Measurements from ENCODE around the gene ARHGAP5. TPM values are rescaled to one million over a fixed set of nuclear protein-coding genes. Genes with fewer than 3 reads are reported as not detected.

The ARHGAP5 gene
- total RNA-seq, 1 donor from 2014 or later: 429 TPM

DNA sequence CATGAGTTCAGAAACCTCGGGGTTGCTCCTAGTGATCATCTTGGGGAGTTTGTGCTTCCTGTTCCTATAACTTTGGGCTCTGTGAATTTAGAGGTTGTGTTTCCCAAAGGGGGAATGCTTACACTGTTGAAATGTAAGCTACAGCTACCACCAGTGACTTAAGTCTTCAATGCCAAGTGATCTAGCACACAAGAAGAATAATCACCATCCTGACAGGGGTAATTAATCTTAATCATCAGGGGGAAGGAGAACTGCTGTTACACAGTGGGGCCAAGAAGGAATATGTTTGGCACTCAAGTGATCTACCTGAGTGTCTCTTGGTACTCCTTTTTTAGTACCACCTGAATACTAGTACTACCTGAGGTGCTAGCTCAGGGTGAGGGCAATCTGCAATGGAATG is 89.8 kb downstream of the ARHGAP5 start:
- FAIRE-seq: no peak
- DNase-seq (ENCODE audit: low spot score in 2 of 2): no peak

DNA sequence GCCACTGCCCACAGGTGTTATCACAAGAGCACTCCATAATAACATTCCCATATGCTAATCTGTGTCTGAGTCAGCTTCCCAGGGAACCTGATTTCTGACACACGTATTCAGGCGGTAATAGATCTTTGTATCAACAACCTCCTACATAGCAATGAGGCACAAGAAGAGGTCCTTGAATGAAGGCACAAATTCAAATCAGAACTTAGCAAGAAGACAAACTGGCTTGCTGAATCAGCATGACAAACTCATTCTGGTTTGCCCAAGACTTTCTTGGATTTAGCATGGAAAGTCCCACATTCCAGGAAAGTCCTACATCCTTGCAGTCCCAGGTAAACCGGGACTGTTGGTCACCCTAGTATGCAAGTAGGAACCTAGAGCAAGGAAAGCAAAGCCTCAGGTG is 90.8 kb downstream of the ARHGAP5 start:
- FAIRE-seq (no peak), DNase-seq (ENCODE audit: low spot score in 2 of 2) (no peak)

DNA sequence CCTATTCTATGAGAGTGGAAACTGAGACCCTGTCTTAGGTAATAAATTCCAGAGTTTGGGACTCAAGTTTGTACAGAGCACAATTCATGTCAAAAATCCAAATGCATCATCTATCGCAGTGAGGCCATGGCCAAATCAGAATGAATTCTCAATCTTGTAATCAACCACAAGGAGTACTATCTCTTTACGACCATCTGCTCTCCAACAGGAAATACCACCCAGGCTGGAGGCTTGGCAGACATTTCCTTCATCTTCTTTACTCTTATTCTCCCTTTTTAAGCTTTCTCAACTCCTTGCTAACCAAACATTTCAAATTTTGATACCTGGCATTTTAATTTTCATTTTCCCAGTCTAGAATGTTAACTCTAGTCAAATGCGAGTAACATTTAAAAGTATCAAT is 92.1 kb downstream of the ARHGAP5 start:
- no peak for FAIRE-seq
- no peak for DNase-seq (ENCODE audit: low spot score in 2 of 2)

DNA sequence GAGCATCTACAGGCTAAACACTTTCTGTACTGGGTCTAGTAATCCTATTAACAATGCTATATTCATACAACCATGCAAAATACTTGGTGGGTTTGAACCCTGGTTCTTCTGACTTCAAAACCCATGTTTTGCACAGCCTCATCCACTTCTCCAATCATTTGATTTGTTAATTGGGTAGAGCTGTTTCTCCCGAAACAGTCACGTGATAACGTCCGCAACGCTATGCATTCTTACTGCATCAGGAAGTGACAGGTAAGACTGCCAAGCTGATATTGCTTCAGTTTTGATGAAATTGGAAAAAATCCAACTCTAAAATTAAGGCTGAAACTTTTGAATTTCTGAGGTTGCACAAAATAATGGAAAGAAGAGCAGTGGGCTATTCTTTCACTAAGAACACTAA is 94.4 kb downstream of the ARHGAP5 start:
- no peak for FAIRE-seq

DNA sequence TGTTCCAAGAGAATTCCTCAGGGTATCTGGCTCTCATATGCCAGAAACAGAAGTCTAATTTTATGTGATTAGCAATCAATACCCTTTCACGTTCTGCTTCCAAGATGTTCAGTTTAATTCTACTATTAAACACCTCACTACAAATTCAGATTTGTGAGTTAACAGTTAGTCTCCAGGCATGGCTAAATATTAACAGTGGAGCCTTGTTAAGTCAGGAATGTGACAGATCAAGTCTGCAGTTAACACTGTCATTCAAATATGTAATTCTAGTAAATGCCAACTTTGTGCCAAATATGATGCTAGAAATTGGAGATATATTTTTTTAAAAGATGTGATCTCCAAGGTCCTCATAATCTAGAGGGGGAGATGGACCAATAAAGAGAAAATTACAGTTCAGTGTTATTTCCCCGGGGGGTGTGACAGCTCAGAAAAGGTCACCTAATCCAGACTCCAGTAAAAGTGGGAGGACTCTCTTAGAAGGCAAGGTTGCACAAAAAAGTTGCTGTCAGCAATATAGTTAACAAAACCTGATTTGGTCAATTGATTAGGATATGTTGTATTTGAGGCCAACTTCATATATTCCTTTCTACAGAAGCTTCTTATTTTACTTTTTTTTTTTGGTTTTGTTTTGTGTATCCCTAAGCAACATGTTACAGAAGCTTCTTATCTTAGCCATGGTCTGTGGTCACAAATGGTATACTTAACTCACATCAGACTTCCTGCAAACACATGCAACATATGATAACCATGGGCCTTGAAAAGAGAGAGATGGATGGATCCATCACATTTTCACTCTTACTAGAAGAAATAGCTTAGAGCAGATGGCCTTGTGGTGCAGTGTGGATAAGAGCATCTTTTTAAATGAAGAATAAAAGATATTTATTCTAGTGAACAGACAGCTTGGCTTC is 106.3 kb downstream of the ARHGAP5 start:
- DNase-seq (ENCODE audit: low spot score in 2 of 2) (no peak), FAIRE-seq (no peak)

More for the DNA sequence above, 94.4 kb downstream of the ARHGAP5 start:
- no peak for DNase-seq (ENCODE audit: low spot score in 2 of 2)

DNA sequence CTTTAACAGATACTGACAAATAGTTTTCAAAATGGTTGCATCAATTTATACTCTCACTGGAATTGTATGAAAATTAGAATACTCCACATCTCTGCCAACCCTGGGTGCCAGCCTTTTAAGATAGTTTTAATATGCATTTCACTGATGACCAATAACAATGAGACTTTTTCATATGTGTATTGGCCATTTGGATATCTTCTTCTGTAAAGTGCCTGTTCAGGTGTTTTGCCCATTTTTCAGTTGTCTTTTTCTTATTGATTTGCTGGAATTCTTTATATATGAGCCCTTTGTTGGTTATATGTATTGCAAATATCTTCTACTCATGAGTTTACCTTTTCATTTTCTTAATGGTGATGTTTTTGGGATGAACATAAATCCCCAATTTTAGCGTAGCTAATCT is 108.0 kb downstream of the ARHGAP5 start:
- FAIRE-seq: no peak
- DNase-seq (ENCODE audit: low spot score in 2 of 2): no peak

DNA sequence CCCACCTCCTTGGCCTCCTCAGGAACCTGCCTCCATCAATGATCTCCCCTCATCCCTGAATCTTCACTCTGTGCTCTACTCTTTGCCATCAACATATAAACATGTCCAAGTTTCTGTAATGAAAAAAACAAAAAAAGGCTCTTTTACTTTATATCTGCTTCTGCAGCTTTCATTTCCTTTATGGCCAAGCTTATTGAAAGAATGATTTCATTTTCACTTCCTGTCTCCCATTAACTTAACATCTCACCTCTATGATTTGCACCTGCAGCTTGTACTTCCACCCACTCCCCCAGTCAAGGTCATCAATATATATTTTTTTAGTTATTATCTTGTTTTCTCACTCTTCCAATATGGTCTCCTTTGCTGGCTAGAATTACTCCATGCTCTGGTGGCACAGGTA is 109.1 kb downstream of the ARHGAP5 start:
- FAIRE-seq (no peak), DNase-seq (ENCODE audit: low spot score in 2 of 2) (no peak)

DNA sequence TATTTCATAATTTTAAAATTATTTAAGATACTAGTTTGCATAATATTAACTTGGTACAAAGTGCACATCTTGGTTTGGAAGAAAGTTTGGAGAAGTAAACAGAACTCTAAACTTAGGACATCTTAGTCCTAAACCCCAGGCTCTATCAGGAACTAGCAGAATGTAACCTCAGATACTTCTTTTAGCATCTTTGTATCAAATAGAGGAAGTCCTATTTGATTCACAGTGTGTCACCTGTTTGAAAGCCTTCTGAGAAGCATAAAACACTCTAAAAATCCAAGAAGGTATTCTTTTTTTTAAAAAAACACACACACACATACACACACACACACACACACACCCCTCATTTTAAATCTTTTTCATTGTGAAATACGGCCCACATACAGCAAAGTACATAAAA is 112.7 kb downstream of the ARHGAP5 start:
- DNase-seq (ENCODE audit: low spot score in 2 of 2) (no peak), FAIRE-seq (no peak)

DNA sequence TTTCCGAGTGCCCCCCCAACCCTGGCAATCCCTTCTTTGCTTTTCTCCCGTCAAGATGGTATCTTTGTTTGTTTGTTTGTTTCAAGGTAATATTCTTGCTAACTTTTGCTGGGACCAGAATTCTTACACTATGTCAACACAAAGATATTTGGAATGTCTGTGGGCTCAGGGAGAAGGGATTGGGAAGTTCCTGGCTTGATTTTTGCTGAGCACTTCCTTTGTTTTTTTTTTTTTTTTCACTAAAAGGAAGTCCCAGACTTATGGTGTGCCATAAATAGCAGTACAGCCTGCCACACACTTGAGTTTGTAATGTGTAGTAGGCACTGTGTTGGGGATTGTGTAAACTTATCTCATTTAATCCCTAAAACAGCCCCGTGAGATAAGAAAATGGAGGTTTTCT is 113.6 kb downstream of the ARHGAP5 start:
- no peak for FAIRE-seq
- DNase-seq (ENCODE audit: low spot score in 2 of 2): no peak

DNA sequence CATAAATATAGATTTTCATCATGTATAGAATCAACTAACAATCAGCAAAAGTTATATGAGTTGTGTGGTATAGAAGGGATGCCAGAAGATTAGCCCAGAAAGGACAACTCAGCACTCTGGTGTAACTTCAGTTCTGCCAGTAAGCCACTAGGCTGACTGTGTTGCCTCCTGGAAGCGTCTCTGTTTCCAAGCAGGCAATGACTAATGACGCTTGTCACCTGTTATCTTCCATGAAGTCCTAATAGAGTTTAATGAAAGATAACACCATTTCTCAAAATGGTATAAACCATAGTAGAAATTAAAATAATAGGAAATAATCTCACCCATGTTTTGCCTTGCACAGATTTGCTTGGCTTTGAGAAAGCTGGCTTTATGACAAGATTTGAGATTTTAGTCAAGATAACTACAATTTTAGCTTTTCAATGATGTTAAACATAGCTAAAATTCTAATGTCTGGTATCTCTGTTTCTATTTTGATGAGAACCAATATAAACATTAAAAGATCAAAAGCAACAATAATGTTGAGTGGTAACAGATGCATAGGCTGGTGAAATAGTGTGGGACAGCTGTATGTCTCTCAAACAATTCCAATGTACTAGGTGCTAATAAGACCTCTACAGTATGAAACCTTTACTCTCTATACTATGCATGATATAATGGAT is 115.7 kb downstream of the ARHGAP5 start:
- no peak for DNase-seq (ENCODE audit: low spot score in 2 of 2)
- FAIRE-seq: no peak

DNA sequence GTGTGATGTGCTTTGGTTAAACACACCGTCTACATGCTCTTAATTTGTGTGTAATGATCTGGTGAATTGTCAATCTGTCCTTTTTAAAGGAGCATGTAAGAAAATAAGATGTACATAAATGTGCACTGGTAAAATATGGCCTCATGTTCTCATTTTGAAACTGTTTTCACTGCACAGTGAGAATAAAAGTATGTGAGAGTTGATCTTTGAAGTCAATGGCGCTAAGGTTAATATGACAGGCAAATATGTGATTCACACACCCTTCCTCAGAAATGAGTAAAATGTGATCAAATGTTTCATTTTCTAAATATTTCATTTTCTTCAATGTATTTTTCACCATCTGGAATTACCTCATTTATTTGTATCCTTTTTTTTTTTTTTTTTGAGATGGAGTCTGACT is 116.4 kb downstream of the ARHGAP5 start:
- FAIRE-seq (no peak), DNase-seq (ENCODE audit: low spot score in 2 of 2) (no peak)

DNA sequence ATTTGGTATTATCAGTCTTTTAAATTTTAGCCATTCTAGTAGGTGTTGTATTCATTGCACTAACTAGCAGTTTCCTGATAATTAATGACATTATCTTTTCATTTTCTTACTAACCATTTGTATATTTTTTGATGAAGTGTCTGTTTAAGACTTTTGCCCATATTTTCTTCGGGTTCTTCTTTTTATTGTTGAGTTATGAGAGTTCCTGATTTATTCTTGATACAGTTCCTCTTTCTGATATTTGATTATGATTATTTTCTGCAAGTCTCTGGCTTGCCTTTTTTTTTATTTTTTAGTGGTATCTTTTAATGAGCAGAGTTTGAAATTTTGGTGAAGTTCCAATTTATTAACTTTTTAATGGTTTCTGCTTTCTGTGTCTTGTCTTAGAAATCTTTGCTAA is 118.5 kb downstream of the ARHGAP5 start:
- FAIRE-seq: no peak
- no peak for DNase-seq (ENCODE audit: low spot score in 2 of 2)

DNA sequence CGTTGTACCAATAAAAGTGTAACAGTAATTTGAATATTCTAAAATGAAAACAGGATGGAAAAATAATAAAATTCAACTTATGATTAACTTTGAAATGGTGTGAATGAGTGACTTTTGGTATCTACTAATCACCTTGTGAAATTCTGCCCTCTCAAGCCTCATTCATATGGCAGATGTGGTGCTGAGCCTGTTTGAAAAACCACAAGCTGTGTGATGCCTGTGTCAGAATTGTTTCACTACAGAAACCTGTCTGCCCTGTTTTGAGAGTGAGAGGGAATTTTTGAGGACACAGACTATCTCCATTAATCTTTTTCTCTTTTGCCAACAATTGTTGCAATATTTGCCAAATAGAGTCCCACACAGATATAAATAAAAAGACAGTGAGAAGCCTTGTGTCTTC is 120.8 kb downstream of the ARHGAP5 start:
- DNase-seq (ENCODE audit: low spot score in 2 of 2) (no peak), FAIRE-seq (no peak)

DNA sequence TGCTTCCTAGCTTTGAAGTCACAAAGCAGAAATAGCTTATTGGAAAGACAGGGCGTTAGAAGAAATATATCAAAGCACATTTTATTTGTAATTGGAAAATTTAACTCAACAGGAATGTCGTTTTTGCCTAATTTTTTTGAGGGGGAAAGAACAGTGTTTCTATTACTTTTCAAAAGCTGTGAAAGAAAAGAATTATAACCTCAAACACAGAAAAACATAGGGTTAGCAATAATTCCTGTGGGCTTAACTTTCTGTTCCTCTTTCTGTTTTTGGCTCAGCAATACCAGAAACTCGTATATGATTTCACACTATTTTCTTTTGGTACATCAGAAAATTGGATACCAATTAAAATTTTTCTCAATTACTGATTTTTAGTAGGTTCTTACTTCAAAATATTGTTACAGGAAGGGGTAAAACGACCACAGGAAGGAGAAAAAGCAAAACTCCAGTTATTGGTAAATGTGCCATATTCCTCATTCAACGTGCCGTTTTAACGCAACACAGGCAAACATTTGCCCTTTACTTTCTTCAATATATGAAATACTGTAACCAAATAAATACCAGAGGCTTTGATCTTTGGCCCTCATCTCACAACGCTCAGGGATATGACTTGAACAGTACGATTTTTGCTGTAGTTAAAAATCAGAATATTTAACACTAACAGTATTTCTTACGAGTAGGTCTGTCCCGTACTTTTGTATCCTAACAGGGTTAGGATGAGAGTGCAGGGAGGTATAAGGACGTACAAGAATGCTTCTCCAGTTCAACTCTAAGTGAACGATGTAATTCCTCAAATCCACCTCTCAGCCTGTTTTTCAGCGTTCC is 123.5 kb downstream of the ARHGAP5 start:
- no peak for DNase-seq (ENCODE audit: low spot score in 2 of 2)
- FAIRE-seq: no peak

DNA sequence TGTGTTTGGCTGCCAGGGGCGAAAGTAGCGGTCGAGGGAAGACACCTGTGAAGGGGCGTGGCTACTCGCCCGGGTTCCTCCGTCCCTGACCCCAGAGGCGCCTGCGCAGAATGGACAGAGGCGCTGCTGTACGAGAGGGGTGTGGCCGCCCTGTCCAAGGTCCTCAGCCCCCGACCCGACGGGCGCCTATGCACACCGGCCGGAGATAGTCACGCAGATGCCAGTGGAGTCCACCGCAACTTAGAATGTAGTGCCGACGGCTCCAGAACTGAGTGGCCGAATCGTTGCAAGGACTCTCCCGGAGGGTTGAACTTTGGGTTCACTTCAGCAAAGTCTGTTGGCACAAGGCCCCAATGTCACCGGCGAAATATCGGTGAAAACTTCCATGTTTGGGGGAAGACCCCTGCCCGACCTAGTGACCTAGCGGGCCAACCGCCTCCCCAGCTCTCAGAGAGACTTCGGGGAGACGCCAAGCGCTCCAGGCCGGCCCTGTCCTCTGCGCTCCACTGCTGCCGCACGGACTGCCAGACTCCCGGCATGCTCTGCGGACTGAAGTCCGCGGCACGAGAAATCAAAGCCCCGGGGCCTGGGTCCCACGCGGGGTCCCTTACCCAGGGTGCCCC is 124.2 kb downstream of the ARHGAP5 start:
- DNase-seq (ENCODE audit: low spot score in 2 of 2): no peak
- FAIRE-seq: no peak

DNA sequence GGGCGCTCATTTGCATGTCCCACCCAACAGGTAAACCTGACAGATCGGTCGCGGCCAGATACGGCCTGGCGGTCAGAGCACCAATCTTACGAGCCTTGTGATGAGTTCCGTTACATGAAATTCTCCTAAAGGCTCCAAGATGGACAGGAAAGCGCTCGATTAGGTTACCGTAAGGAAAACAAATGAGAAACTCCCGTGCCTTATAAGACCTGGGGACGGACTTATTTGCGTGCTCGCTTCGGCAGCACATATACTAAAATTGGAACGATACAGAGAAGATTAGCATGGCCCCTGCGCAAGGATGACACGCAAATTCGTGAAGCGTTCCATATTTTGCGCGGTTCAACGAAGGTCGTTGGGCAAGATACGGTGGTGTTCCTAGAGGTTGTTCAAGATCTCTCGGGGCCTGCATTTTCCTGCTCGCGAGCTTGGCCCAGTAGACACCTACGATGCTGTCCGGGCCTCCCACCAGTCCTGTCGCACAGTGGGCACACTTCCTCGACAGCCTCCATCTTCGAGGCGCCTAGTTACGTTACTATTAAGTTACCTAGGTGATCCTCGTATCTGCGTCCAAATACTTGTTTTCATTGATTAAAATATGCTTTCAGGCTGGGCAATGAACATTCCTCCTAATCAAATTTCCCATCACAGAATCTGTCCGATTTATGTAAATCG is 124.8 kb downstream of the ARHGAP5 start, which contains the start of gene RNU6-7:
RNU6-7 (plus strand) TSS at position 230 of the 675 bp plus-strand sequence.
- no peak for FAIRE-seq

DNA sequence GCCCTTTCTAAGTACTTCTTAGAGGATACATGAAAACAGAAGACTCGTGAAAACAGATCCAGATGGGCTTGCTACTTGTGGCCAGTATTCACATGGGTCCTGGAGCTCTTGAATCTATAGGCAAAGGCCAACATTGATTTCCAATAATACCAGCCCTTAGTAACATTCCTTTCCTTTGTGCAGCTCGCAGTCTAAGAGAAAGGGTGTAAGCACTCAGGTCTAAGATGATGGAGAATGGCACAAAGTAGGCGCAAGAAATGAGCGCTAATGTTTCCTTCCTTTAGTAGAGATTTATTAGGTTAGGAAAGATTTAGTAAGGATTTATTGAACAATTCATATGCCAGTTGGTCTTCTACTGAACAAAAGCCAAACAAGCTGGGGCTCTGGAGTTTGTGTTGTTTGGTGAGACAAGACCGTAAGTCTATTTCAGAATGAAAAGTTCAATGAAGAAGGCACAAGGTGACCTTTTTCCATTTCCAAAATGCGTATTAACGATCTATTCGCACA is 125.4 kb downstream of the ARHGAP5 start:
- no peak for FAIRE-seq
- no peak for DNase-seq (ENCODE audit: low spot score in 2 of 2)

More for the DNA sequence above, 124.8 kb downstream of the ARHGAP5 start, which contains the start of gene RNU6-7:
- DNase-seq (ENCODE audit: low spot score in 2 of 2): no peak

DNA sequence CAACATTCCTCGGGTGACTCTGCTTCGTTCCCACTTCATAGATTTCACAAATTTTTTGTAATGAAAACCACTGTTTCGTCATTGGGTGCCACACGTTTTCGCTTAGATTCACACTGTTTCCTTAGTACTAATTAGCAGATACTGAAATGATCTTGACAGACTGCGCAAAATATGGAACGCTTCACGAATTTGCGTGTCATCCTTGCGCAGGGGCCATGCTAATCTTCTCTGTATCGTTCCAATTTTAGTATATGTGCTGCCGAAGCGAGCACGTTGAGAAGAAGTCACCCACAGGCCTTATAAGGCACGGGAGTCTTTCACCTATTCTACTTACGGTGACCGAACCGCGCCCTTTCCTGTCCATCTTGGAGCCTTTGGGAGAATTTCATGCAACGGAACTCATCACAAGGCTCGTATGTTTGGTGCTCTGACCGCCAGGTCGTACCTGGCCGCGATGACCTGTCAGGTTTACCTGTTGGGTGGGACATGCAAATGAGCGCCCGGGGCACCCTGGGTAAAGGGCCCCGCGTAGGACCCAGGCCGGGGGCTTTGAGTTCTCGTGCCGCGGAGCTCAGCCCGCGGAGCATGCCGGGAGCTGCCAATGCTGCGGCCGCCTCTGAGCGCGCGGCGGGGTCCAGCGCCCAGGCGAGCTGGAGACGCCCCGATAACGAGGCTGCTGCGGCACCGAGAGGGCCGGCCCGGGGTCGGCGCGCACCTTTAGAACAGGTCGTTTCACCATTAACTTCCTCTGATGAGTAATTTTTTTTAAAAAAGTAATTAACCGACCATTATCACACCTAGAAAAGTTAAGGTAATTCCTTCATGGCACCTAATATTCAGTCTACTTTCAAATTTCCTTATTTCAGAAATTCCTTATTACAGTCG is 126.1 kb downstream of the ARHGAP5 start, which contains the start of gene RNU6-8:
RNU6-8 (minus strand) TSS at position 272 of the 885 bp plus-strand sequence.
- DNase-seq (ENCODE audit: low spot score in 2 of 2) (peak; percentile 60 to 64), FAIRE-seq (no peak)
